ENCODE results near the gene ZNF774. TPM values are rescaled to one million over a fixed set of nuclear protein-coding genes. Genes with fewer than 3 reads are reported as not detected.
"Not testable (repeated sequence)": the region's sequence is repeated elsewhere in the genome, so short reads cannot be mapped to it uniquely, and the experiment has no call there.

ZNF774 gene
- 0.45 and 1.5 TPM in 2 replicates for total RNA-seq (2014; rRNA removed; shearing (Covaris generic))

DNA sequence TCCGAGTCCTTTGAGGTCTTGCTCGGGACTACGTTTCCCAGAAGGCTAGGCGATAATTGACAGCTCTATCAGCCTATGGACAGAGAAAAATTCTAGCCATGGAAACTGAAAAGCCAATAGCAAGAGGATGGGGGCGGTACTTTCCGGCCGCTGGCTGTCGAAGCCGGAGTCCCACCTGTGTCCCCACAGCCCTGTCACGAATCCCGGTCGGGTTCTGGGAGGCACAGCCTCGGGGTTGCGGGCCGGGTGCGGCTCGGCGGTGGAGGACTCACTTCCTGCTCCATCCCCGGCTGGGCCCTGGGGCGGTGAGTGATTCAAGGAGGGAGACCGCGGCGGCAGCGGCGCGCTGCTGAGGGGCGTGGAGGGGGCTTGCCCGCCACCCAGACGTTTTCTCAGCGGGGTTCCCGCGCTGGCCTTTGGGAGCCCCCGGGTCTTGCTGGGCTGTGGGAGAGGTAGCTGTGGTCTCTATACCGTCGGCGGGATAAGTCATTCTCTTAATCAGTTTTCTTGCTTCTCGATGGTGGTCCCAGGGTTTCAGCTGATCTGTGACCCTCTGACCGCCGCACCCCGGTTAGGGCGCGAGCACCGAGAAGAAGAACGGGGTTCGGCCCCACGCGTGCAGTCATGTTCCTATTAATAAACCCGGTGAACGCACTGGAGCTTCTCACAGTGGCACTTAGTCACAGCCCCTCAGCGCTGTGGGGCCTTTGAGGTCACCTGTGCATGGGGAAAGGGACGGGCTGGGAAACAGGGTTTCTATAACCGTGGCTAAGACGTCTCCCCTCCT is at the start of gene ZNF774:
Gene ZNF774, plus strand, starts transcription at position 178 of the 787 bp plus-strand sequence. CDS start 2,377 bp downstream, outside the sequence.
- DNase-seq (ENCODE audit: low read depth), result peak; percentile 95

DNA sequence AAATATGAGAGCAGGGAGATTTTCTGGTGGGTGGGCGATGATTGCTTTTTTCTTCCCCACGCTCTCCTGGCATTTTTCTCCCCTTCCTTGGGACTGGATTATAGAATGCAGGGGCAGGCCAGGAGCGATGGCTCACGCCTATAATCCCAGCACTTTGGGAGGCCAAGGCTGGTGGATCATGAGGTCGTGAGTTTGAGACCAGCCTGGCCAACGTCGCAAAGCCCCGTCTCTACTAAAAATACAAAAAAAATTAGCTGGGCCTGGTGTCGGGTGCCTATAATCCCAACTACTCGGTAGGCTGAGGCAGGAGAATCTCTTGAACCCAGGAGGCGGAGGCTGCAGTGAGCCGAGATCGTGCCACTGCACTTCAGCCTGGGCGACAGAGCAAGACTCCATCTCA is 46.7 kb upstream of the ZNF774 start:
- DNase-seq (ENCODE audit: low read depth), result not testable (repeated sequence)

DNA sequence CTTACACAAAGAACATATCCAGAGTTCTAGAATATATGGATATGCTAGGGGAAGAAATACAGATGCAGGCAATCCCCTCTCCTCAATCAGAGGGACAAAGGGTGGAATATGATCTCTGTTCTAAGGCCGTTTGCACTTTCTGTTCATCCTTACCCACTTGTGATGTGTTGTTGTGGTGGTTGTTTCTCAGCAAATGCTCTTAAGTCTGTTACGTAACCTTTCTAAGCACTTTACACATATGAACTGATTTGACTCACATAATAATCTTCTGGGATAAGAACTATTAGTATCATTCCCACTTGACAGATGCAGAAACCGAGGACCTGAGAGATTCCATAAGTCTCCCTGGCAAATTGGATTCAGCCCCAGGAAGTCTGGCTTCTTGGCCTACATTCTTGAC is 46.2 kb upstream of the ZNF774 start:
- DNase-seq (ENCODE audit: low read depth), result no peak

DNA sequence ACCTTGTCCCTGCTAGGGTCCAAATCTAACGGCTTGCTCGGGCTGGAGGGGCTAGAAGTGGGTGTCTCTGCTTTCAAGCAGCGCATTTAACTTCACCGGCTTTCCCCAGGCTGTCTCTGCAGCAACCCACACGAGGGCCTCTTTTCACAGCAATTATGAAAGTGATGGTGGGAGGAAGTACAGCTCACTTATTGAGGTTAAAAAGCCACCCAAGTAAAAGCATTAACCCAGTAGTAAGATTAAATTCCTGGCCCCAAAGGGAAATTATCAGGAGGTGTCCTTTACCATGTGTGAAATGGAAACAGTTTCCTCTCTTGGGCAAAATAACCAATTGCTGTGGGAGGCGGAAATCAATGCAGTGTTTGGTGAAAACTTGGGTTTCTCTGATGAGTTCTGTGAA is 45.5 kb upstream of the ZNF774 start:
- no peak for DNase-seq (ENCODE audit: low read depth)

DNA sequence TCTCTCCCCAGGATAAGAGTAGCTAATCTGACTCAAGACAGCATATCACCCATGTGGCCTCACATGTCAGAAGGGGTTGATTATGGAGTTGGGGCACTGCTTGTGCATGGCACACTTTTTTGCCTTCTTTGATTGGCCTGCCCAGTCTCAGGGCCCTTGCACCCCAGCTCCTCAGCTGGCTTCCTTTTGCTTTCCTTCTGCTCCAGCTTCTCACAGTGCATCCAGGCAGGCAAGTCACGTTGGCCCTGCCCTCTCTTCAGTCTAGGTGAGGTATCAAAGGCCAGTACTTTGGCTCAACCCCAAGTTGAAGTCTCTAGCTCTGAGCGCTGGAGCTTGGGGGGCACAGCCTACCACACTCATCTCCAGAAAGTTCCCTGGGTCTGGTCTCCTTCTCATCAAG is 44.4 kb upstream of the ZNF774 start:
- DNase-seq (ENCODE audit: low read depth), result no peak

DNA sequence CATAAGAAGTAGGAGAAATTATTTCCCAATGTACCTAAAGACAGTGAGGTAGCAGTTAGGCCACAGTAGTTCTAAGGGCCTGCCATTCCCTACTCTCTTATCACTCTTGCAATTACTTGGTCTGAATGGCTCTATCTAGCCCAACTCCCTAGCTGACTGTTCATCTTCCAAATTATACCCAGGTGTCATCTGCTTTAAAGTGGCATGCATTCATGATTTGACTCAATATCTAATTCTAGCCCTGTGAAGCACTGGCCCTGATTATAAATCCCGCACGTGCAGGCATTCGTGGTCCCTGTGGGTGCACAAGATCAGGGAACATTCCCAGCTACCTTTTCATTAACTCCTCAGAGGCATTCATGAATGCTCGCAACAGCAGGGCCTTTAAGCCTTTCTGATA is 43.1 kb upstream of the ZNF774 start:
- DNase-seq (ENCODE audit: low read depth), result no peak

DNA sequence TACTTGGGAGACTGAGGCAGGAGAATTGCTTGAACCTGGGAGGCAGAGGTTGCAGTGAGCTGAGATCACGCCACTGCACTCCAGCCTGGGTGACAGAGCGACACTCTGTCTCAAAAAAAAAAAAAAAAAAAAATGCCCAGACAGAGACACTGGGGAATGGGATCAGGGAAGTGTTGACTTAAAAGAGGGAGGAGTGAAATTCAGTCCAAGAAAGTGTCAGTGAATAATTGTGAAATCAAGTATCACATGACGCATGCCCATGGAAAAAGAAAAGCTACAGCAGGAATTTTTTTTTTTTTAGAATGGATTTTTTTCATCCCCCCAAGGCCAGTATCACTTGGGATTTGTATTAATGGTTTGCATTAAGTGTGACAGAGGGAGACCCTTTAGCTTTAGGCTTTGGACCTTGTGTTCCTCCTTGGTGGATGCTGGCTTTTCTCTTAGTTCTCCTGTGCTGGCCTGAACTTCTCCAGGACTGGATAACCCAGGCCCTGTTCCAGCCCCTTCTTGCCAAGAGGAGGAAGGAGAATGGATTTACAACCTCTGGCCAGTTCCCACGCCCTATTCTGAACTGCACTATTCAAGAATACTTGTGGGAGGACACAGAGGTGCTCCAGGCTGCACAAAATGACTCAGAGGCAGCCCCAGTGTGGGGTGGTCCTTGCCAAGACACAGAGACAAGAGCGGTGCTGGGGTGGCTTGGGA is 36.7 kb upstream of the ZNF774 start:
- peak; percentile 31 for DNase-seq (ENCODE audit: low read depth)

DNA sequence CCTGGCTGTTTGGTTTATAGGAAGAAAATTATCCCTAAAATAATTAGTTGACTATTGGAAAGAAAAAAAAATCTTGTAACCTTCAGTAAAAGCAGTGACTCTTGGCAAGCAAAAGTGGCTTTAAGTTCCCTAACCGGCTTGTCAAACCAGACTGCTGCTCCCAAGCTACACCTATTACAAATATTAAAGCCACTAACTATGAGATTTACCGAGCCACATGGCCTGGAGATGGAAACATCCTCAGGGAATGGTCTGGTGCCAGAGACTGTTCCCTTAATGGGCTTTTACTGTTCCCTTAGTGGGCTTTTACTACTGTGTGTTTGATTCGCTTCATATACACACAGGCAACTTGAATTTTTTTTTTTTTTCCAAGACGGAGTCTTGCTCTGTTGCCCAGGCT is 35.9 kb upstream of the ZNF774 start:
- DNase-seq (ENCODE audit: low read depth), result no peak

DNA sequence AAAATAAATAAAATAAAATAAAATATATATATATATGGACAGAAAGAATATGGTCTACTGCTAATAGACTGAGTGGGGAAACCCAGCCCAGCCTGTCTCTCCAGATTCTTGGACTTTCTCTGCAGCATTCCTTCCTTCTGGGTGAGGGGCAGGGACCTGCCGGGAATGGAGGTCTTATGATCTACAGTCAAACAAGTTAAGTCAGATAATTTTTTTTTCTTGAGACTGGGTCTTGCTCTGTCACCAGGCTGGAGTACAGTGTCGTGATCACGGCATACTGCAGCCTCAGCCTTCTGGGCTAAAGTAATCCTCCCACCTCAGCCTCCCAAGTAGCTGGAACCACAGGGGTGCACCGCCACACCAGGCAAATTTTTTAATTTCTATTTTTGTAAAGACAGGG is 33.5 kb upstream of the ZNF774 start:
- DNase-seq (ENCODE audit: low read depth), result no peak

DNA sequence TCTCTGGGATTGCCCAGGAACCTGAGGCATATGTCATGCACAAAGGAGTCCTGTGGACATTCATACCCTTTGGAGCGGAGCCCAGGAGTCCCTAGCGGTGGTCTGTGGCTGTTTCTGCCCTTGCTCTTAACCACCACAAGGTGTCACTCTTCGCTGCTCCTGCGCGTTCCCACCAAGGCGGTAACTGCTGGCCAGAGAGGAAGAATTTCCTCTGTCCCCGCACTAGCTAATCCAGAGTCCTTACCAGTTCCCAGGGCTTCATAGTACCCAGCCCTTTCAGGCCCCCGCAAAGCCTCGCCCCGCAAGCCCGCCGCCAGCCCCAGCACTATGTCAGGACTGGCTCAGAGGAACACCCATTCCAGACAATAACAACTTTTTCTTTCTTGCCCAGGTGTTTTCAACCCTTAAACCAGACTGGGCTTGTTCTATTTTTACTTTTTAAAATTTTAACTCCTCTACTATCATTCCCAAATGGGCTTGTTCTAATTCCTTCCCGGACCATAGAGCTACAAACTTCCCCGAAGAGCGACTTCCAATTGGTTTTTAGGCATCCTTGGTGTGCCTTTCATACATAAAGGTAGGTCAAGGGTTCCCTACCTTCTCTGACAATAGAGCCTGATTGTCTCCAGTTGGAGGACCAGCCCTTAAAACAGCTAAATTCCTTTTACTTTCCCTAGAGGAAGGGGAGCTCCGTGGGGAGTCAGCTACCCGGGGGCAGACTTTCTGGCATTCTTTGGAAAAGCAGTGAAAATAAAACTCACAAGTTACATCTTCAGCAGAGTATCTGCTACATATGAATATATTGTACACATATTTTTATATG is 31.8 kb upstream of the ZNF774 start:
- peak; percentile 92 for DNase-seq (ENCODE audit: low read depth)

DNA sequence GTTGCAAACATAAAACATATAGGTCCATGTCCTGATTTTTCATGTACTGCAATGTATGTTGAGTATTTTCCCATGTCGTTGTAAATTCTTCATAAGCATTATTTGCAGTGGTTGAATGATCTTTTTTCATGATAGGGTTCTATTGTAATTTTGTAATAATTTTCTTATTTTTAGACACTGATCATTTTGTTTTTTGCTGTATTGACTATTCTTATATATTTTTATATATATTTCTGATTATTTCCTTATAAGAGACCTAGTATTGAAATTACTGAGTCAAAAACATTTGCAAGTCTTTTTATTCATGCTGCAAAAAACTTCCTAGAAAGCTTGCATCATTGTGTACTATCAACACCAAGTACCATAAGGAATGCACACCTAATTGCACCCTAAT is 31.2 kb upstream of the ZNF774 start:
- no peak for DNase-seq (ENCODE audit: low read depth)

DNA sequence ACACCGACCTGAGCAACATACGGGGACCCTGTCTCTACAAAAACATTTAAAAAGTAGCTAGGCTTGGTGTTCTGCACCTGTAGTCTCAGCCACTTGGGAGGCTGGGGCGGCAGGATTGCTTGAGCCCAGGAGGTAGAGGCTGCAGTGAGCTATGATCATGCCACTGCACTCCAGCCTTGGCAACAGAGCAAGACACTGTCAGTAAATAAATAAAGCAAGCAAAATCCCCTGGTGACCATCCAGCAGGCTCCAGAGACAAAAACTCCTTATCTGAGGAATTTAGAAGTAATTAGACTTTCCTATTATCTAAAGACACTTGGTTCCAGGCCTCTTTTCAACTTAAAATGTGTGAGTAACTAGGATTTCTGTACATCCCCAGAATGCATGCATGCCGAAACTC is 29.5 kb upstream of the ZNF774 start:
- DNase-seq (ENCODE audit: low read depth), result peak; percentile 8

DNA sequence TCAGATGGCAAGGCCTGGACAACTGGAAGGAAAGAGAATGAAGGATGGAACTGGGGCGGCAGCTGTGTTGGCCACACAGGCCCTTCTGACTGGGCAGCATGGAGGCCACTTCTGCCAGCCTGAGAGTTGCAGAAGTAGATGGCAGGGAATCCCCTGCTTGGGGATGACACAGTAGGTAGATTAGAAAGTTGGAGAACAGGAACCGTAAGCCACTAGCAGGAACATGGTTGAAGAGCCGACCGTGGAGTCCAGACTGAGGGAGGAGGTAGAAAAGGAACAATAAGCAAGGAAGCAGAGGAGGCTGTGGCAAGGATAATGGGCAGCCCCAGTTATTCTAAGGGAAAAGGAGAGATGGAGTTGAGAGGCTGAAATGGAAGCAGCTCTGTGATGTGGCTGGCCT is 26.4 kb upstream of the ZNF774 start:
- DNase-seq (ENCODE audit: low read depth), result no peak

DNA sequence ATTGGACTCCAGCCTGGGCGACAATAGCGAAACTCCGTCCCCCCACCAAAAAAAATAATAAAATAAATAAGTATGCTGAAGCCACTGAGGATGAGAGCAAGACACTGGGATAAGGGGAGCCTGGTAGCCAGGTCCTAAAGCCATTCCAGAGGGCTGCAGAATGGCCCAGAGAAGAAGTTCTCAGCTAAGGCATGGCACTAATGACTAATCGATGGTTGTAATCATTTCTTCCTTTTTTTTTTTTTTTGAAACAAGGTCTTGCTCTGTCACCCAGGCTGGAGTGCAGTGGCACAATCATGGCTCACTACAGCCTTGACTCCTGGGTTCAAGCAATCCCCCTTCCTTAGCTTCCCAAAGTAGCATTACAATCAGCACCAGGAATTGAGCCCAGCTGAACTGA is 25.6 kb upstream of the ZNF774 start:
- DNase-seq (ENCODE audit: low read depth), result no peak

DNA sequence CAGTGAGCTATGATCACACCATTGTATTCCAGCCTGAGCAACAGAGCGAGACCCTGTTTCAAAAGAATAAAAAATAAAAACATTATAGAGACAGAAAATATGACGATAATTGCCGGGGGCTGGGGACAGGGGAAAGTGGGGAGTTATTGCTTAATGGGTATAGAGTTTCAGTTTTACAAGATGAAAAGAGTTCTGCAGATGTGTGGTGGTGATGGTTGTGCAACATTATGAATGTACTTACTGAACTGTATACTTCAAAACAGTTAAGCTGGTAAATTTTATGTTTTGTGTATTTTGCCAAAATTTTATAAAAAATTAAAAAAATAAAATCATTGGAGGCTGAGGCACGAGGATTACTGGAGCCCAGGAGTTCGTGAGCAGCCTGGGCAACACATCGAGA is 24.8 kb upstream of the ZNF774 start:
- DNase-seq (ENCODE audit: low read depth), result no peak

DNA sequence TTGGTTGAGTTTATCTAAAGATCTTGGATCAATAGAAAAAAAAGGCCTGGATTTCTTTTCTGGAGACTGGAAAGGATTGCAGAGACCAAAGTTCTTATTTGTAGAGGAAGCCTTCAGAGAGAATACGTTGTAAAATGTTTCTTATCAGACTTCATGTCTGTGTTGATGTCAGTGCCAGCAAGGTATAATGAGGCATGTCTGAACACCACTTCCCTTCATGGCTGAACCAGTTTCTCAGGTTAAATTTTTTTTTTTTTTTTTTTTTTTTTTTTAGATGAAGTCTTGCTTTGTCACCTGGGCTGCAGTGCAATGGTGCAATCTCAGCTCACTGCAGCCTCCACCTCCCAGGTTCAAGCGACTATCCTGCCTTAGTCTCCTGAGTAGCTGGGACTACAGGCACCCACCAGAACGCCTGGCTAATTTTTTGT is 17.8 kb upstream of the ZNF774 start:
- no peak for DNase-seq (ENCODE audit: low read depth)

DNA sequence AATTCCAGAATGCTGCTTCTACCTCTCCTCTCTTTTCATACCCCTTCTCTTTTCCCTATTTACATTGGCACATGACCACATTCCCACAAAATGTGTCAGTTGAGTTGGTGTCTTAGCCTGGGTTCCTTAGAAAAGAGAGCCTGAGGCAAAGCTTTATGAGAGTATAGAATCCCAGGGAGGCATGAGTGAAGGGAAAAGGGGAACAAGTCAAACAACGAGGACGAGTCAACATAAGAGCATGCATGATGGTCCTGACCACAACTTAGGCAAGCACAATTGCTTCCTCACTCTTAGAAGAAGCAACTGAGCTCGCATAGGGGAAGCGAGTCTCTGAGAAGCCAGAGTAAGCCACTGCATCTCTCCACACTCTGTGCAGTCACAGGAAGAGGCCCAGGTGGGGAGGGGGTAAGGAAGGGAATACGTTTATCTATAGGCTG is 15.4 kb upstream of the ZNF774 start:
- peak; percentile 61 for DNase-seq (ENCODE audit: low read depth)

DNA sequence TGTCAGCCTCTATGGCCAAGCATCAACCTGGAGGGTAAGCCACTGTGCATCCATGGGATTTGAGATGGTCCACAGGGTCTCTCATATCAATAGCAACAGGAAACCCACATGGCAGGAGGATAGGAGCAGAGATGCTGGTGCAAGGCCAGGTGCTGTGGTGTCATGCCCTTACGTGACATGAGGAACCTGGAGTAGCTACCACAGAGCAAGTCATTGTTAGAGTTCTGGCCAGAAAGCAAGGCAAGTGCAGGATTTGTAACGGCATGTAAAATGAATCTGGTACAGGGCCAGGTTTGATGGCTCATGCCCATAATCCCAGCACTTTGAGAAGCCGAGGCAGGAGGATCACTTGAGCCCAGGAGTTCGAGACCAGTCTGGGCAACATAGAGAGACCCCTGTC is 14.8 kb upstream of the ZNF774 start:
- no peak for DNase-seq (ENCODE audit: low read depth)

DNA sequence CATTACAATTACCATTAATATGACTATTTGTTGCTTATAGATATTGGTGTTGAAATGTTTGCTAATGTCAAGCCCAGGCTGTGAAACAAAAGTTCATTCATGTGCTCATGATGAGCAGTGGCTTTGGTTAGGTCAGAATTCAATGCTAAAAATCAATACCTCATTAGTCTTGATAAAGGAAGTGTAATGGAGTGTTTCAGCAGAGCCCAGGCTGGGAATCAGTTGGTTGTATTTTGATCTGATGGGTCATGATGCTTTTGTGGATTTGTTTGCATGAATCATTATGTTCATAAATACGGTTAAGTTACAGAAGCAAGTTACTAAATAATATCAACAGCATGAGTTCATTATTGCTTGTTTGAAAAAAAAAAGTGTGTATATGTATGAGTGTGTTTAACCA is 13.6 kb upstream of the ZNF774 start:
- DNase-seq (ENCODE audit: low read depth), result no peak

DNA sequence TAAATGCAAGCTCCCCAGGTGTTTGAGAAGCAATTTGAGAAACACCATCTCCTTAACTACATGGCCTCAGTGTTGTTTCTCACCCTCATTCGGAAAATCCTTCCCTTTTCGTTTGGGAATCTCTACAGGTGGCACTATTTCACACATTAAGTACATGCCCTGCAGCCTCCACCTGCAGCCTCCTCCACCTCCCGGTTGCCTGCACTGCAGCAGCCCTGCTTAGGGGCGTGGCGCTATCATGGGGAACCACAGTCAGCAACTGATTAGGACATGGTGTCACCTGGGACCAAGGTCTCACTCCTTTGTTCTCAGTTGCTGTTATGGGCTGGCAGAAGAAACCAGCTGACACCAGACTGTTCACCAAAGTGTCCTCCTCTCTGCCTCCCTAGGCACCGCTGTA is 11.7 kb upstream of the ZNF774 start:
- DNase-seq (ENCODE audit: low read depth), result no peak

DNA sequence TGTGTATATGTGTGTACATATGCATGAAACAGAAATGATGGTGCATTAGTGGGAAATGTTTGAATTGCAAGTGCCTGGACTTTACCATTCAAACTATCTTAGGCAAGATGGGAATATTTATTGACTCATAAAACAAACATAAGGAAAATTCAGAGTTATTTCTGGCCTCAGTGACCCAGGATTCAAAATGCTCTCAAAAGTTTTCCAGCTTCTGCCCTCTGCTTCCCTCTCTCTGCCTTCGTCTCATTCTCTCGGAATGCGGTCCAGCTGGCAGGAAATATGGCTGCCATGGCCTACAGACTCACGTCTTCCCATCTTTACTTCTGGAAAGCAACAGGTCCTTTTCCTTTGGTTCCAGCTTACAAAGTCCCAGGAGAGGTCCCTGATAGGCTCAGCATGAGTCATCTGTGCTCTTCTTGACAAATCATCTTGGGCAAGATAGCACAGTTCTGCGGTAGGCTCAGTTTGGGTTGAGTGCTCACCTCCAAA is 8.7 kb upstream of the ZNF774 start:
- DNase-seq (ENCODE audit: low read depth), result no peak

DNA sequence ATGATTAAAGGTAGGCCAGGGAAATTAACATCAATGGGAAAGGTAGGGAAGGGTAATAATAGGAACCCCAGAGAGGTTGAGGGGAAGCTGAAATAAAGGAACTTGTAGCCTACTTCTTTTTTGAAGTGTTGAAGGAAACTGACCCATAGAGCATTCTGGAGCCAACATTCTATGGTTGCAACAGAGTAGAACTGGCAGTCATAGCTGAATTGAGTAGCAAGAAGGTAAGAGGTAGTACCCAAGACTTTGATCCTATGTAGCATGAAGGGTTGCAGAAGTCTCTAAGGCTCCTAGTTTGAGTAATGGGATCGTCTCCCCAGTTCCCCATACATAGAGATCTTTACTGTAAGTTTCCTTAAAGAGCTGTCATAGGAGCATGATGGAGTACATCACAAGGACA is 7.4 kb upstream of the ZNF774 start:
- no peak for DNase-seq (ENCODE audit: low read depth)
